Myocyte (in vitro differentiated cells): ENCODE measurements around the gene SMIM38. TPM values are rescaled to one million over a fixed set of nuclear protein-coding genes. Genes with fewer than 3 reads are reported as not detected.

Source experiments
- DNase-seq: peaks from one replicate; pipeline ENCODE4 v3.0.0-alpha.2; 2012; ENCODE audit warnings: low read depth
- total RNA-seq: library from RNA; depleted of rRNA; stranded (reverse); fragments of >200 nt; gene quantifications from 2 replicates; pipeline ENCODE4 v1.2.3, GENCODE V29; 2014

SMIM38 gene
- total RNA-seq, 1 donor from 2014 or later, result 0.08 TPM

- no peak for DNase-seq
Observed at GRCh38 chr11:69178819-69179482, 23.2 kb downstream of the SMIM38 start.

- DNase-seq, result no peak
Observed at GRCh38 chr11:69180226-69180625, 24.5 kb downstream of the SMIM38 start.

- no peak for DNase-seq
Observed at GRCh38 chr11:69180726-69181125, 25.0 kb downstream of the SMIM38 start.

GRCh38 chr11:69183613-69184012 lies 27.9 kb downstream of the SMIM38 start:
- no peak for DNase-seq

- no peak for DNase-seq
Observed at GRCh38 chr11:69186316-69187260, 30.9 kb downstream of the SMIM38 start.

- no peak for DNase-seq
Observed at GRCh38 chr11:69187540-69188065, 31.9 kb downstream of the SMIM38 start.

GRCh38 chr11:69189059-69189458 lies 33.3 kb downstream of the SMIM38 start:
- DNase-seq, result no peak

GRCh38 chr11:69190796-69191536 lies 35.2 kb downstream of the SMIM38 start:
- no peak for DNase-seq

GRCh38 chr11:69192301-69192721 lies 36.6 kb downstream of the SMIM38 start:
- no peak for DNase-seq

- DNase-seq, result no peak
Observed at GRCh38 chr11:69193151-69193550, 37.4 kb downstream of the SMIM38 start.

- no peak for DNase-seq
Observed at GRCh38 chr11:69193629-69194028, 37.9 kb downstream of the SMIM38 start.

GRCh38 chr11:69194396-69194795 lies 38.7 kb downstream of the SMIM38 start:
- DNase-seq, result no peak

GRCh38 chr11:69194956-69195355 lies 39.2 kb downstream of the SMIM38 start:
- DNase-seq, result no peak

- DNase-seq, result no peak
Observed at GRCh38 chr11:69195824-69196782, 40.4 kb downstream of the SMIM38 start.

GRCh38 chr11:69196783-69197169 lies 41.0 kb downstream of the SMIM38 start:
- no peak for DNase-seq

- DNase-seq, result no peak
Observed at GRCh38 chr11:69198891-69199582, 43.3 kb downstream of the SMIM38 start.

GRCh38 chr11:69199583-69200315 lies 44.0 kb downstream of the SMIM38 start:
- no peak for DNase-seq

GRCh38 chr11:69200331-69201065 lies 44.8 kb downstream of the SMIM38 start:
- no peak for DNase-seq
